Adrenal gland (tissue), 12 donors: Measurements from ENCODE around the gene ETF1. TPM values are rescaled to one million over a fixed set of nuclear protein-coding genes. Genes with fewer than 3 reads are reported as not detected.

Experiments
- DNase-seq, 7 donors: peaks; one replicate each; pipeline ENCODE4 v3.0.0-alpha.2; 2019 to 2020
- H3K27ac ChIP-seq, 5 donors: fragments of 200-600 bp; sonication (generic) in 4 of 5; 1 replicate in 3 of 5; 2 replicates in 2 of 5; pipeline versions ENCODE4 v1.5.1 to v1.8.0; 2016 to 2020; ENCODE audit warnings: mild to moderate bottlenecking in 1 of 5
- H3K27me3 ChIP-seq: fragments of 200-600 bp; 2 replicates; pipeline ENCODE4 v1.8.0; 2021
- H3K36me3 ChIP-seq, 2 donors: fragments of 200-600 bp; replicated peaks in 1 of 2; 1 replicate in 1 of 2; 2 replicates in 1 of 2; pipeline versions ENCODE4 v1.5.1 to v1.8.0; 2018 to 2022
- H3K4me1 ChIP-seq, 2 donors: fragments of 200-600 bp; replicated peaks in 1 of 2; 1 replicate in 1 of 2; 2 replicates in 1 of 2; pipeline versions ENCODE4 v1.5.1 to v1.8.0; 2018 to 2021
- H3K4me3 ChIP-seq, 4 donors: fragments of 200-600 bp; sonication (generic) in 3 of 4; one replicate each; pipeline ENCODE4 v1.5.1; 2016 to 2018
- H3K9me3 ChIP-seq, 3 donors: fragments of 200-600 bp; sonication (generic) in 1 of 3; replicated peaks in 1 of 3; 1 replicate in 2 of 3; 2 replicates in 1 of 3; pipeline versions ENCODE4 v1.5.1 to v1.8.0; 2016 to 2021
- CTCF ChIP-seq, 6 experiments: fragments of 450-650 bp in 4 of 6; fragments of 200-600 bp in 2 of 6; sonication (generic) in 1 of 6; IDR thresholded peaks; 1 replicate in 5 of 6; 2 replicates in 1 of 6; pipeline versions ENCODE4 v1.5.1 to v1.8.0; 2016 to 2021; ENCODE audit warnings: antibody characterized with exemption in 6 of 6, mild to moderate bottlenecking in 2 of 6, moderate library complexity in 1 of 6
- POLR2A ChIP-seq, 2 donors: fragments of 450-650 bp; IDR thresholded peaks; one replicate each; pipeline ENCODE4 v1.6.1; 2017; ENCODE audit warnings: antibody characterized with exemption in 2 of 2, mild to moderate bottlenecking in 2 of 2, moderate library complexity in 1 of 2
- WGBS, 4 donors: extraction: QIAGEN DNeasy Blood & Tissue Kit in 2 of 4; methylation state at CpG; one replicate each; pipeline versions ENCODE4 v1.1.5 to v1.1.7; 2013 to 2017; 5-methylcytosine and 5-hydroxymethylcytosine counted together
- intact Hi-C, 2 donors: fragments of 100-400 bp; cut with DNase I; formaldehyde crosslinking; loops; one replicate each; pipeline versions ENCODE4 v1.14.1 to v1.15.0; 2022 to 2023
- polyA plus RNA-seq, 3 donors: library from polyadenylated mRNA; stranded (reverse); fragments of 200-250 nt in 2 of 3; fragments of 350-450 nt in 1 of 3; fragmentation: Illumina TruSeq in 1 of 3; extraction: RNeasy Lipid Tissue Mini Kit (QIAGEN cat#74804) in 1 of 3; gene quantifications; one replicate each; pipeline ENCODE4 v1.2.3, GENCODE V29; 2013 to 2014
- total RNA-seq, 9 donors: library from RNA; depleted of rRNA in 4 of 9; stranded (reverse); fragments of >200 nt in 4 of 9; fragments of 120-200 nt in 1 of 9; fragmentation: NEBNext Ultra II Directional in 1 of 9; extraction: Animal tissue kit (Norgen Biotek cat#: 25700) in 1 of 9; gene quantifications; one replicate each; pipeline versions ENCODE4 v1.1.0 to v1.2.4, GENCODE V29; 2013 to 2023
- donor health status: healthy with polysubstance abuse.
- donor health status: Bipolar disorder and iron deficiency.
- donor health status: DM: yes; HTN: yes; CAD: no.
- donor health status: DM: no; HTN: no; CAD: no.
- donor health status: DM: no; HTN: no; CAD: no.
- donor health status: DM: yes; HTN: yes; CAD: no.

The ETF1 gene
- total and polyA plus RNA-seq, 12 donors, result 25.4 to 178 (median 72.3) TPM

- DNase-seq, result no peak
- Histone ChIP-seq H3K27ac (no peak overlapping the region), H3K9me3 (no peaks in the 10 kb centered on the region), H3K4me1 (no peaks in the 10 kb centered on the region), H3K4me3 (no peak overlapping the region), H3K27me3 (no peaks in the 10 kb centered on the region), H3K36me3 (peaks cover 0 to 85% of the 10 kb centered on the region in 2 donors)
- intact Hi-C loops, result no loop called here
- TF ChIP-seq POLR2A (IDR thresholded peaks at IDR 0.05), result no peak
- no peak for TF ChIP-seq CTCF (IDR thresholded peaks at IDR 0.05)
- WGBS, 4 donors, result 76 to 92% (median 87%) methylated on average over 2 of the region's 2 CpGs
These were observed 14.6 kb upstream of the ETF1 start for GRCh38 chr5:138557677-138558076.

GRCh38 chr5:138554143-138554542, 11.1 kb upstream of the ETF1 start:
- Histone ChIP-seq H3K4me1 (no peaks in the 10 kb centered on the region), H3K36me3 (peaks cover 0 to 54% of the 10 kb centered on the region in 2 donors), H3K27me3 (no peaks in the 10 kb centered on the region), H3K4me3 (no peak overlapping the region), H3K9me3 (no peaks in the 10 kb centered on the region), H3K27ac (no peak overlapping the region)
- no peak for TF ChIP-seq CTCF (IDR thresholded peaks at IDR 0.05)
- TF ChIP-seq POLR2A (IDR thresholded peaks at IDR 0.05), result no peak
- no peak for DNase-seq
- intact Hi-C loops, result no loop called here
- WGBS, 4 donors, result 71 to 88% (median 83%) methylated on average over 1 of the region's 1 CpG

GRCh38 chr5:138553437-138554095, 10.5 kb upstream of the ETF1 start:
- peaks cover 0 to 4% of the 10 kb centered on the region in 2 donors for H3K4me1 ChIP-seq
- 79 to 90% (median 89%) methylated on average over 5 of the region's 5 CpGs for WGBS, 4 donors
- H3K36me3 ChIP-seq, result peaks cover 0 to 49% of the 10 kb centered on the region in 2 donors
- no peak overlapping the region for H3K27ac ChIP-seq
- H3K4me3 ChIP-seq, result no peak overlapping the region
- H3K27me3 ChIP-seq, result no peaks in the 10 kb centered on the region
- no peak for DNase-seq
- TF ChIP-seq POLR2A (IDR thresholded peaks at IDR 0.05) (no peak), CTCF (IDR thresholded peaks at IDR 0.05) (no peak)
- intact Hi-C loops, result no loop called here
- H3K9me3 ChIP-seq, result no peaks in the 10 kb centered on the region

- TF ChIP-seq CTCF (IDR thresholded peaks at IDR 0.05) (no peak), POLR2A (IDR thresholded peaks at IDR 0.05) (no peak)
- intact Hi-C loops, result no loop called here
- Histone ChIP-seq H3K4me1 (peaks cover 0 to 10% of the 10 kb centered on the region in 2 donors), H3K36me3 (peaks cover 0 to 40% of the 10 kb centered on the region in 2 donors), H3K27me3 (no peaks in the 10 kb centered on the region), H3K27ac (no peak overlapping the region), H3K9me3 (no peaks in the 10 kb centered on the region), H3K4me3 (no peak overlapping the region)
- 87 to 99% (median 94%) methylated on average over 4 of the region's 4 CpGs for WGBS, 4 donors
- DNase-seq, result no peak
These were observed 9.6 kb upstream of the ETF1 start for GRCh38 chr5:138552657-138553056.
